Muscle layer of colon (tissue), 2 donors: ENCODE data around the gene ACO2.

Experiments used
- H3K27ac ChIP-seq: one replicate; pipeline ENCODE4 v1.7.0; 2013; ENCODE audit warnings: low read depth, mild to moderate bottlenecking, low read length, moderate library complexity
- H3K27me3 ChIP-seq, 2 donors: one replicate each; pipeline ENCODE4 v1.7.0; 2013; ENCODE audit warnings: low read length in 2 of 2, mild to moderate bottlenecking in 2 of 2; ENCODE audit not compliant: insufficient read depth in 2 of 2, control insufficient read depth in 1 of 2
- H3K36me3 ChIP-seq: one replicate; pipeline ENCODE4 v1.7.0; 2013; ENCODE audit warnings: mild to moderate bottlenecking, low read length; ENCODE audit not compliant: insufficient read depth
- H3K4me1 ChIP-seq: one replicate; pipeline ENCODE4 v1.7.0; 2013; ENCODE audit warnings: mild to moderate bottlenecking, low read length; ENCODE audit not compliant: insufficient read depth
- H3K4me3 ChIP-seq, 2 donors: one replicate each; pipeline ENCODE4 v1.7.0; 2013; ENCODE audit warnings: low read length in 2 of 2, low read depth in 1 of 2, mild to moderate bottlenecking in 1 of 2, moderate library complexity in 1 of 2
- H3K9ac ChIP-seq: one replicate; pipeline ENCODE4 v1.7.0; 2013; ENCODE audit warnings: low read length
- H3K9me3 ChIP-seq: one replicate; pipeline ENCODE4 v1.7.0; 2013; ENCODE audit warnings: mild to moderate bottlenecking, low read length
- donor health status: abdominal sarcoma.
- donor health status: Adenocarcinoma of cecum.

Gene ACO2

DNA sequence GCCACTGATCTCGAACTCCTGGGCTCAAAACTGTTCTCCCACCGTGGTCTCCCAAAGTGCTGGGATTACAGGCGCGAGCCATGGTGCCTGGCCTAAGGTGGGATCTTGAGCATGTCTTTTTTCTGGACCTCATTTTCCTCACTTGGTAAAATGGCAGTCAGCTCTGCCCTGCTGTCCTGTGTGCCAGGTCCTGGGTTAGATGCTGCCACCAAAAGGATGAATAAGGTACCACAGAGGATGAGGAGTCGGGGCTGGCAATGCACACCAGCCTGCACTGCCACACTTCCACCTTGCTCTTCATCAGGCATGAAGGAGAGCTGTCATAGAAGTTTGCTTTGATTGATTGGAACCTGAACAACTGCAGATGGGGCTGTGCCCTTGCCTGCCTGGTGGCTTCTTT, 32.3 kb downstream of the ACO2 start:
- H3K9ac ChIP-seq = no peak overlapping the region
- H3K27me3 ChIP-seq = no peaks in the 10 kb centered on the region
- H3K4me3 ChIP-seq = no peak overlapping the region
- H3K27ac ChIP-seq = no peak overlapping the region
- H3K36me3 ChIP-seq = peaks cover 38% of the 10 kb centered on the region
- no peaks in the 10 kb centered on the region for H3K9me3 ChIP-seq
- H3K4me1 ChIP-seq = no peaks in the 10 kb centered on the region

DNA sequence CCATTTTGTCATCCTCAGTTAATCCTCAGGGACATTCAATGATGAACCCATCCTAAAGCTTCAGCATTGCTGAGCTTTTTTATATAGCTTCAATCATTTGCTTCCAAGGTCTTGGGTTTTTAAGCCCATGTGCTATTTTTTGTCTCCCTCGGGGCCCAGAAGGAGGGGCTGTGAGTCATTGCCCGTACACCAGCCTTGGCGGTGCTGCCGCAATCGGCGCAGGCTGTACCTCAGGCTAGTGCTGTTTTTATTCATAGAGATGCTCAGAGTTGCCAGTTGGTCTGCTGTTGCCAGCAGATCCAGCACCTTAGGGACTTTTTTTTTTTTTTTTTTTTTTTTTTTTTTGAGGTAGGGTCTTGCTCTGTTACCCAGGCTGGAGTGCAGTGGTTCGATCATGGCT, 35.5 kb downstream of the ACO2 start:
- H3K36me3 ChIP-seq = peaks cover 51% of the 10 kb centered on the region
- no peaks in the 10 kb centered on the region for H3K4me1 ChIP-seq
- no peak overlapping the region for H3K4me3 ChIP-seq
- H3K9ac ChIP-seq = no peak overlapping the region
- no peaks in the 10 kb centered on the region for H3K27me3 ChIP-seq
- no peak overlapping the region for H3K27ac ChIP-seq
- H3K9me3 ChIP-seq = no peaks in the 10 kb centered on the region

DNA sequence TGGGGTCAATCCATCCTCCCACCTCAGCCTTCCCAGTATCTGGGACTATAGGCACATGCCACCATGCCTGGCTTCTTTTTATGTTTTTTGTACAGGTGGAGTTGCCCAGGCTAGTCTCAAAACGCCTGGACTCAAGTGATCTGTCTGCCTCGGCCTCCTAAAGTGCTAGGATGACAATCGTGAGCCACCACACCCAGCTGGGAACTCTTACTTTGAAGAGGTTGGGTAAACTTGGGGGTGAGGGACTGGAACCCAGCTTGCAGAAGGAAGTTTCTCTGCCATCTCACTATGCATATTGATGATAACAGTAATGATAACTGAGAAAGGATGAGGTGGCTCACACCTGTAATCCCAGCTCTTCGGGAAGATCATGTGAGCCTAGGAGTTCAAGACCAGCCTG, 35.9 kb downstream of the ACO2 start:
- Histone ChIP-seq H3K9me3 (no peaks in the 10 kb centered on the region), H3K4me1 (no peaks in the 10 kb centered on the region), H3K27me3 (no peaks in the 10 kb centered on the region), H3K9ac (no peak overlapping the region), H3K27ac (no peak overlapping the region), H3K36me3 (peaks cover 46% of the 10 kb centered on the region), H3K4me3 (no peak overlapping the region)

- no peaks in the 10 kb centered on the region for H3K27me3 ChIP-seq
- no peak overlapping the region for H3K27ac ChIP-seq
- H3K4me3 ChIP-seq = no peak overlapping the region
- H3K36me3 ChIP-seq = peaks cover 53% of the 10 kb centered on the region
- H3K9ac ChIP-seq = no peak overlapping the region
- H3K9me3 ChIP-seq = no peaks in the 10 kb centered on the region
- no peaks in the 10 kb centered on the region for H3K4me1 ChIP-seq
Observed at GRCh38 chr22:41505511-41506220, 36.7 kb downstream of the ACO2 start.

- Histone ChIP-seq H3K36me3 (peaks cover 48% of the 10 kb centered on the region), H3K4me3 (no peak overlapping the region), H3K9ac (no peak overlapping the region), H3K9me3 (no peaks in the 10 kb centered on the region), H3K27ac (no peak overlapping the region), H3K27me3 (no peaks in the 10 kb centered on the region), H3K4me1 (peaks cover 13% of the 10 kb centered on the region)
Observed at GRCh38 chr22:41507330-41508063, 38.6 kb downstream of the ACO2 start.

- Histone ChIP-seq H3K9me3 (no peaks in the 10 kb centered on the region), H3K27ac (no peak overlapping the region), H3K4me1 (peaks cover 24% of the 10 kb centered on the region), H3K27me3 (no peaks in the 10 kb centered on the region), H3K4me3 (no peak overlapping the region), H3K9ac (no peak overlapping the region), H3K36me3 (peaks cover 57% of the 10 kb centered on the region)
Observed at GRCh38 chr22:41508770-41509170, 39.9 kb downstream of the ACO2 start.

GRCh38 chr22:41511521-41511968, 42.6 kb downstream of the ACO2 start:
- no peaks in the 10 kb centered on the region for H3K27me3 ChIP-seq
- H3K27ac ChIP-seq = no peak overlapping the region
- H3K4me1 ChIP-seq = peaks cover 24% of the 10 kb centered on the region
- H3K9ac ChIP-seq = no peak overlapping the region
- H3K36me3 ChIP-seq = peaks cover 78% of the 10 kb centered on the region
- H3K4me3 ChIP-seq = no peak overlapping the region
- no peaks in the 10 kb centered on the region for H3K9me3 ChIP-seq

GRCh38 chr22:41512421-41513194, 43.7 kb downstream of the ACO2 start:
- H3K9ac ChIP-seq = no peak overlapping the region

GRCh38 chr22:41513391-41513790, 44.5 kb downstream of the ACO2 start:
- Histone ChIP-seq H3K4me1 (peaks cover 33% of the 10 kb centered on the region), H3K27me3 (no peaks in the 10 kb centered on the region), H3K27ac (no peak overlapping the region), H3K9me3 (no peaks in the 10 kb centered on the region), H3K9ac (no peak overlapping the region), H3K36me3 (peaks cover 63% of the 10 kb centered on the region), H3K4me3 (no peak overlapping the region)

More at GRCh38 chr22:41512421-41513194, 43.7 kb downstream of the ACO2 start:
- Histone ChIP-seq H3K4me3 (no peak overlapping the region), H3K36me3 (peaks cover 71% of the 10 kb centered on the region), H3K9me3 (no peaks in the 10 kb centered on the region), H3K27me3 (no peaks in the 10 kb centered on the region), H3K27ac (peak overlapping the region; percentile 41), H3K4me1 (peaks cover 26% of the 10 kb centered on the region)

DNA sequence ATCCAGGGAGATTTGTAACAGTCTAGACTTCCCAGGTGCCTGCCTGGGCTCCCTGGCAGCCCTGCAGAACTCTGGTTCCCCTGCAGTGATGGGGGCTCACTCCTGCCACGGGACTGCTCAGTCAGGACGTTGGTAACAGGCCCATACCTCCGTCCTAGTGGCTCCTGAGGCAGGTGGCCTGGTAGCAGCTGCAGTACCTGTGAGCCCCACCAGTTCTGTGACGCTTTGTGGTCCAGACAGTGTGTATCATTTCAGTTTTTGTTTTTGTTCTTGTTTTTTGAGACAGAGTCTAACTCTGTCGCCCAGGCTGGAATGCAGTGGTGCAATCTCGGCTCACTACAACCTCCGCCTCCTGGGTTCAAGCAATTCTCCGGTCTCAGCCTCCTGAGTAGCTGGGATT, 47.5 kb downstream of the ACO2 start:
- H3K9me3 ChIP-seq = no peaks in the 10 kb centered on the region
- H3K9ac ChIP-seq = no peak overlapping the region
- no peaks in the 10 kb centered on the region for H3K27me3 ChIP-seq
- H3K36me3 ChIP-seq = peaks cover 61% of the 10 kb centered on the region
- H3K27ac ChIP-seq = no peak overlapping the region
- no peak overlapping the region for H3K4me3 ChIP-seq
- peaks cover 30% of the 10 kb centered on the region for H3K4me1 ChIP-seq
